Parathyroid adenoma (tissue), 2 donors: Measurements from ENCODE around the gene E2F8.
"Not testable (repeated sequence)": the region's sequence is repeated elsewhere in the genome, so short reads cannot be mapped to it uniquely, and the experiment has no call there.

Source experiments
- H2AFZ ChIP-seq: fragments of 300-600 bp; sonication (generic); one replicate; pipeline ENCODE4 v1.7.0; 2017; ENCODE audit warnings: antibody characterized with exemption, mild to moderate bottlenecking
- H3K27ac ChIP-seq: fragments of 300-600 bp; sonication (generic); one replicate; pipeline ENCODE4 v1.7.0; 2017
- H3K27me3 ChIP-seq: fragments of 300-600 bp; sonication (generic); one replicate; pipeline ENCODE4 v1.7.0; 2017; ENCODE audit warnings: low read length; ENCODE audit not compliant: control insufficient read depth, insufficient read depth
- H3K36me3 ChIP-seq: fragments of 300-600 bp; sonication (generic); one replicate; pipeline ENCODE4 v1.7.0; 2017; ENCODE audit warnings: low read length; ENCODE audit not compliant: control insufficient read depth, insufficient read depth
- H3K4me1 ChIP-seq: fragments of 300-600 bp; sonication (generic); one replicate; pipeline ENCODE4 v1.7.0; 2017; ENCODE audit warnings: control low read depth
- H3K4me2 ChIP-seq: fragments of 300-600 bp; sonication (generic); one replicate; pipeline ENCODE4 v1.7.0; 2017; ENCODE audit warnings: low read length
- H3K4me3 ChIP-seq: fragments of 300-600 bp; sonication (generic); one replicate; pipeline ENCODE4 v1.7.0; 2017; ENCODE audit warnings: low read depth, low read length
- H3K79me2 ChIP-seq: fragments of 300-600 bp; sonication (generic); one replicate; pipeline ENCODE4 v1.7.0; 2017; ENCODE audit warnings: control low read depth
- H3K9ac ChIP-seq: fragments of 300-600 bp; sonication (generic); one replicate; pipeline ENCODE4 v1.7.0; 2017; ENCODE audit warnings: mild to moderate bottlenecking
- H3K9me3 ChIP-seq: fragments of 300-600 bp; sonication (generic); one replicate; pipeline ENCODE4 v1.7.0; 2017; ENCODE audit warnings: low read length; ENCODE audit not compliant: control insufficient read depth
- TF ChIP-seq, protein P1 (sequence below): fragments of 300-600 bp; sonication (generic); IDR thresholded peaks from one replicate; pipeline ENCODE4 v1.7.0; 2017; ENCODE audit warnings: antibody characterized with exemption, mild to moderate bottlenecking
- donor health status: primary hyperparathyroidism.

E2F8 gene

DNA sequence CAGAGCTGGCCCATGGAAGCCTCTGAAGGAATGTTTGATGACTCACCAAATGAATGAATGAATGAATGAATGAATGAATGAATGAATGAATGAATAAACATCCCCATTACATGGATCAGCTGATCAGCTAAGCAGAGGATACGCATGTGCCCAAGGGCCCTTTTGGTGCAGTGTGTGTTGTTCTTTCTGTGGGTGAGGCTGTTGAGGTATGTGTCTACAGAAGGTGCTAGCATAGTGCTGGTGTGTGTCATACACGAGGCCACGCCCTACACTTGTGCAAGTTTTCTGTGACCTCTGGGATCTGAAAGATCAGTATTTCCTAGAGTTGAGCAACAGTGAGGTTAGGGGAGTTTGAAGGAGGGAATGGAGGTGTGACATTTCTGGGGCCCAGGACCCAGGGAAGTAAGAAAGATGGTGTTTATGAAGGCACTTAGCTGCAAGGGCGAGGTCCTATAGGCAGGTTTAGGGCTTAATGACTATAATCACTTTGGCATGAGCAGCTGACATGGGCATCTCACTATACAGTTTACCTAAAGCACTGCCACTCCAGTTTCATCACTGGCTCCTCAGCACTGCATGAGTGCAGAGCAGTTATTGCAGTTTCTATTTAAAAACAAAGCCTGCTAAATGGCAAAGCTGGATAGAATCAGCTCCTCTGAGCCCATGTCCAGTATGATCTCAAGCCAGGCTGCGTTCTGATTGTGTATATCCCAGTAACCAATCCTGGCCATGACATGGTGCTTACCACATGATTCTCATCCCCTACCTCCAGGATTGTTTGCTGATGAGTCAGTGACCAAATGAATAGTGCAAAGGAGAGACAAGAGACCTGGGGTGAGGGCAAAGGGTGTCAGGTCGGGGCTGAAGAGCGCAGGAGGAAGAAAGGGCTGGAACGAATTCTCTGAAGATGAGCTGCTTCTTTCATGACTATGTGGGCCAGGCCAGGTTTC lies 36.4 kb upstream of the E2F8 start:
- Histone ChIP-seq H3K4me2 (no peak overlapping the region), H3K36me3 (no peaks in the 10 kb centered on the region), H3K27ac (no peak overlapping the region), H3K4me1 (no peaks in the 10 kb centered on the region), H2AFZ (no peak overlapping the region), H3K9ac (no peak overlapping the region), H3K27me3 (no peaks in the 10 kb centered on the region), H3K4me3 (no peak overlapping the region), H3K79me2 (no peaks in the 10 kb centered on the region), H3K9me3 (no peaks in the 10 kb centered on the region)
- TF ChIP-seq, protein P1, sequence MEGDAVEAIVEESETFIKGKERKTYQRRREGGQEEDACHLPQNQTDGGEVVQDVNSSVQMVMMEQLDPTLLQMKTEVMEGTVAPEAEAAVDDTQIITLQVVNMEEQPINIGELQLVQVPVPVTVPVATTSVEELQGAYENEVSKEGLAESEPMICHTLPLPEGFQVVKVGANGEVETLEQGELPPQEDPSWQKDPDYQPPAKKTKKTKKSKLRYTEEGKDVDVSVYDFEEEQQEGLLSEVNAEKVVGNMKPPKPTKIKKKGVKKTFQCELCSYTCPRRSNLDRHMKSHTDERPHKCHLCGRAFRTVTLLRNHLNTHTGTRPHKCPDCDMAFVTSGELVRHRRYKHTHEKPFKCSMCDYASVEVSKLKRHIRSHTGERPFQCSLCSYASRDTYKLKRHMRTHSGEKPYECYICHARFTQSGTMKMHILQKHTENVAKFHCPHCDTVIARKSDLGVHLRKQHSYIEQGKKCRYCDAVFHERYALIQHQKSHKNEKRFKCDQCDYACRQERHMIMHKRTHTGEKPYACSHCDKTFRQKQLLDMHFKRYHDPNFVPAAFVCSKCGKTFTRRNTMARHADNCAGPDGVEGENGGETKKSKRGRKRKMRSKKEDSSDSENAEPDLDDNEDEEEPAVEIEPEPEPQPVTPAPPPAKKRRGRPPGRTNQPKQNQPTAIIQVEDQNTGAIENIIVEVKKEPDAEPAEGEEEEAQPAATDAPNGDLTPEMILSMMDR, result no peak

DNA sequence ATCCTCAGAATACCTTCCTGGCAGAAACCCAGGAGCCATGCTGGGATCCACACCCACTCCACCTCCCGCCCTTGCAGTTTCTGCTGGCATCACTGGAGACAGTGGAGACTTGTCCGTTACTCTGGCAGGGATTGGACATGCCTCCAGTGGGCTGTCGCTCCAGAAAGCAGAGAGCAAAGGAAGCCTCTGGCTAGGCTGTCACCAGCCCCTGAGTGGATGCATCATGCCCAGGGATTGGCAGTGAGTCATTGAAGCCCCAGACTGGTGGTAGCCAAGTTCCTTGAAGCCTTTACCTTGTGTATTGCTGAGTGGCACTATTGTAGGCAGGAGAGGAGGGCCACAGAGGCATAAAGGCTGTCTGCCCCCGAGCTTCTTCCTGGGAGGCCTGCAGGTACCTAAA lies 34.8 kb upstream of the E2F8 start:
- Histone ChIP-seq H3K27ac (no peak overlapping the region), H3K36me3 (no peaks in the 10 kb centered on the region), H3K4me2 (no peak overlapping the region), H3K27me3 (no peaks in the 10 kb centered on the region), H3K4me1 (no peaks in the 10 kb centered on the region), H3K9ac (no peak overlapping the region), H2AFZ (no peak overlapping the region), H3K9me3 (no peaks in the 10 kb centered on the region), H3K4me3 (no peak overlapping the region), H3K79me2 (no peaks in the 10 kb centered on the region)
- TF ChIP-seq, protein P1, result no peak

DNA sequence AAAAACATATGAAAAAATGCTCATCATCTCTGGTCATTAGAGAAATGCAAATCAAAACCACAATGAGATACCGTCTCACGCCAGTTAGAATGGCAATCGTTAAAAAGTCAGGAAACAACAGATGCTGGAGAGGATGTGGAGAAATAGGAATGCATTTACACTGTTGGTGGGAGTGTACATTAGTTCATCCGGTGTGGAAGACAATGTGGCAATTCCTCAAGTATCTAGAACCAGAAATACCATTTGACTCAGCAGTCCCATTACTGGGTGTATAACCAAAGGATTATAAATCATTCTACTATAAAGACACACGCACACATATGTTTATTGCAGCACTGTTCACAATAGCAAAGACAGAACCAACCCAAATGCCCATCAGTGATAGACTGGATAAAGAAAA lies 32.5 kb upstream of the E2F8 start:
- not testable (repeated sequence) for H3K9ac ChIP-seq, H3K79me2 ChIP-seq, H2AFZ ChIP-seq, H3K4me2 ChIP-seq, H3K4me3 ChIP-seq, H3K36me3 ChIP-seq, H3K27ac ChIP-seq, H3K9me3 ChIP-seq, H3K27me3 ChIP-seq, H3K4me1 ChIP-seq

DNA sequence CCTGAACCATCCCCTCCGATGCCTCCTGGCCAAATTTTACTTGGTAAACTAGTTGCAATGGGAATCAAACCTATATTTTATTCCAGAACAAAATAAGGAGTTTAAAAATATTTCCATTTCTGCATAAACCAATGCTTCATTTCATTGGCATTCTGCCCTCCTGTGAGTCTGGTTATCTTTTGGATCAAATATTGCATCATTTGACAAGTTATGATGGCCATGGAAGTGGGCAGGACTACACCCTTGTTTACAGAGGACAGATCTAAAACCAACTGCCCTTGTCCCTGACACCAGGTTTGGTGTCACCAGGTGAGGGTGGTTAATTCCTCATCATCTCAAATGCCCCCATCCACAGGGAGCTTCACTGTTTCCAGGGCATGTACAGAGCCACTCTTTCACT lies 28.2 kb upstream of the E2F8 start:
- Histone ChIP-seq H2AFZ (no peak overlapping the region), H3K36me3 (no peaks in the 10 kb centered on the region), H3K27ac (no peak overlapping the region), H3K4me1 (no peaks in the 10 kb centered on the region), H3K79me2 (no peaks in the 10 kb centered on the region), H3K9me3 (no peaks in the 10 kb centered on the region), H3K9ac (no peak overlapping the region), H3K4me2 (no peak overlapping the region), H3K27me3 (no peaks in the 10 kb centered on the region), H3K4me3 (no peak overlapping the region)
- TF ChIP-seq, protein P1, result no peak

DNA sequence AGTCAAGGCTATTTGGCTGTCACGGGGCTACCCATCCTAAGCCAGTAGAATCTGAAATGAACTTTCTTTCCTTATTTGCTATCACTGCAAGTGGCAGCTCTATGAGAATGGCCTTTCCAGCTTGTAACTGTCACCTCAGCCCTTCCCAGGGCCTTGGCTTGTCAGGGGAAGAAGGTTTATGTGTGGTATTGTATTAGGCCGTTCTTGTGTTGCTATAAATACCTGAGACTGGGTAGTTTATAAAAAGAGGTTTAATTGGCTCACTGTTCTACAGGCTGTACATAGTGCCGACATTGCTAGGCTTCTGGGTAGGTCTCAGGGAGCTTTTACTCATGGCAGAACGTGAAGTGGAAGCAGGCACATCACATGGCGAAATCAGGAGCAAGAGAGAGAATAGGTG lies 26.8 kb upstream of the E2F8 start:
- Histone ChIP-seq H3K27ac (no peak overlapping the region), H2AFZ (no peak overlapping the region), H3K9ac (no peak overlapping the region), H3K9me3 (no peaks in the 10 kb centered on the region), H3K4me2 (no peak overlapping the region), H3K27me3 (no peaks in the 10 kb centered on the region), H3K36me3 (no peaks in the 10 kb centered on the region), H3K79me2 (no peaks in the 10 kb centered on the region), H3K4me1 (no peaks in the 10 kb centered on the region), H3K4me3 (no peak overlapping the region)
- TF ChIP-seq, protein P1, result no peak
